Activated naive CD4-positive, alpha-beta T cell treated with anti-CD3 and anti-CD28 coated beads, Interleukin-2, amount 50 U/mL, for 72 hours (primary cell): ENCODE data around the gene MPV17L2. TPM values are rescaled to one million over a fixed set of nuclear protein-coding genes. Genes with fewer than 3 reads are reported as not detected.

Experiments used
- ATAC-seq, 2 donors: fragments of 150-1000 bp; cut with Tn5 transposase; 2 replicates each; pipeline ENCODE4 v1.10.0; 2021; ENCODE audit warnings: mild to moderate bottlenecking in 2 of 2, moderate library complexity in 2 of 2
- DNase-seq, 2 donors: peaks; one replicate each; pipeline ENCODE4 v3.0.0; 2021 to 2022; ENCODE audit warnings: low spot score in 2 of 2
- H3K27ac Mint-ChIP-seq, 2 donors: one replicate each; pipeline ENCODE4 v1.8.0; 2022; ENCODE audit warnings: mild to moderate bottlenecking in 2 of 2, mixed read lengths in 2 of 2
- H3K36me3 Mint-ChIP-seq, 2 donors: one replicate each; pipeline ENCODE4 v1.8.0; 2022; ENCODE audit warnings: mixed read lengths in 2 of 2
- H3K9me3 Mint-ChIP-seq, 2 donors: one replicate each; pipeline ENCODE4 v1.8.0; 2022; ENCODE audit warnings: mixed read lengths in 2 of 2
- total RNA-seq, 2 donors: library from RNA; stranded (reverse); gene quantifications; one replicate each; pipeline ENCODE4 v1.2.3, GENCODE V29; 2022

The MPV17L2 gene
- total RNA-seq, 2 donors from 2014 or later, result 5.4 to 14.0 TPM

- Mint-ChIP-seq H3K27ac (no peak overlapping the region), H3K36me3 (peaks cover 7% of the 10 kb centered on the region in 2 donors), H3K9me3 (peaks cover 0 to 6% of the 10 kb centered on the region in 2 donors)
- peak in 1 of 2 donors; percentile 54 for ATAC-seq
- peak in 1 of 2 donors; percentile 69 for DNase-seq
Observed at GRCh38 chr19:18233224-18233825, 40.3 kb downstream of the MPV17L2 start.

GRCh38 chr19:18234194-18234593 is 41.2 kb downstream of the MPV17L2 start:
- DNase-seq (no peak), ATAC-seq (no peak)
- Mint-ChIP-seq H3K9me3 (peaks cover 0 to 6% of the 10 kb centered on the region in 2 donors), H3K36me3 (peaks cover 7% of the 10 kb centered on the region in 2 donors), H3K27ac (no peak overlapping the region)

GRCh38 chr19:18239303-18239702 is 46.3 kb downstream of the MPV17L2 start:
- ATAC-seq (no peak), DNase-seq (no peak)

GRCh38 chr19:18245297-18245696 is 52.3 kb downstream of the MPV17L2 start:
- Mint-ChIP-seq H3K27ac (peak overlapping the region in 1 of 2 donors; percentile 7), H3K36me3 (no peaks in the 10 kb centered on the region), H3K9me3 (no peaks in the 10 kb centered on the region)
- DNase-seq, result no peak
- ATAC-seq, result no peak

More at GRCh38 chr19:18239303-18239702, 46.3 kb downstream of the MPV17L2 start:
- no peaks in the 10 kb centered on the region for H3K9me3 Mint-ChIP-seq
- H3K36me3 Mint-ChIP-seq, result no peaks in the 10 kb centered on the region
- H3K27ac Mint-ChIP-seq, result no peak overlapping the region

Other genes starting within 250 kb of the MPV17L2 start
- under 1 TPM; 0.19 to 0.36 TPM for gene KCNN1, start 226.1 kb upstream of the MPV17L2 start, total RNA-seq
- gene ARRDC2, start 185.0 kb upstream of the MPV17L2 start, total RNA-seq, result 10 to 100 TPM; 26.7 to 59.3 TPM
- 10 to 100 TPM; 14.6 to 25.0 TPM for gene IL12RB1, start 106.3 kb upstream of the MPV17L2 start, total RNA-seq
- gene MAST3, start 95.4 kb upstream of the MPV17L2 start, total RNA-seq, result 10 to 100 TPM; 19.5 to 54.6 TPM
- 10 to 100 TPM; 13.6 to 18.3 TPM for gene PIK3R2, start 40.1 kb upstream of the MPV17L2 start, total RNA-seq
- gene IFI30, start 19.4 kb upstream of the MPV17L2 start, total RNA-seq, result 10 to 100 TPM; 28.0 to 65.3 TPM
- gene RAB3A, start 10.8 kb downstream of the MPV17L2 start, total RNA-seq, result 1 to 10 TPM; 8.9 to 9.8 TPM
- gene PDE4C, start 33.2 kb downstream of the MPV17L2 start, total RNA-seq, result 1 to 10 TPM in 1 of 2 donors, under 1 TPM in 1; 0.12 to 1.0 TPM
- 1 to 10 TPM in 1 of 2 donors, under 1 TPM in 1; 0.45 to 1.5 TPM for gene IQCN, start 81.2 kb downstream of the MPV17L2 start, total RNA-seq
- 100 to 1,000 TPM; 213 to 255 TPM for gene JUND, start 88.4 kb downstream of the MPV17L2 start, total RNA-seq
- 100 to 1,000 TPM; 280 to 379 TPM for gene LSM4, start 129.9 kb downstream of the MPV17L2 start, total RNA-seq
- gene PGPEP1, start 147.4 kb downstream of the MPV17L2 start, total RNA-seq, result 10 to 100 TPM; 38.3 to 47.2 TPM
- 1 to 10 TPM in 1 of 2 donors, under 1 TPM in 1; 0.29 to 1.4 TPM for gene GDF15, start 192.9 kb downstream of the MPV17L2 start, total RNA-seq
- gene LRRC25, start 204.4 kb downstream of the MPV17L2 start, total RNA-seq, result not detected
- gene SSBP4, start 226.2 kb downstream of the MPV17L2 start, total RNA-seq, result 100 to 1,000 TPM in 1 of 2 donors, 10 to 100 TPM in 1; 31.7 to 102 TPM
- 10 to 100 TPM; 19.7 to 30.8 TPM for gene ISYNA1, start 244.9 kb downstream of the MPV17L2 start, total RNA-seq